NCI-H460 (cell line): Measurements from ENCODE around the gene DPYD. TPM values are rescaled to one million over a fixed set of nuclear protein-coding genes. Genes with fewer than 3 reads are reported as not detected.

Experiments
- DNase-seq: peaks from one replicate; pipeline ENCODE4 v3.0.0-alpha.2; 2016; ENCODE audit warnings: low read depth; ENCODE audit errors: extremely low read depth
- total RNA-seq: library from RNA; depleted of rRNA; stranded (reverse); fragments of >200 nt; shearing (Covaris generic); gene quantifications from 2 replicates; pipeline ENCODE4 v1.2.3, GENCODE V29; 2014

DPYD gene
- total RNA-seq, 1 experiment from 2014 or later = 7.9 TPM

DNA sequence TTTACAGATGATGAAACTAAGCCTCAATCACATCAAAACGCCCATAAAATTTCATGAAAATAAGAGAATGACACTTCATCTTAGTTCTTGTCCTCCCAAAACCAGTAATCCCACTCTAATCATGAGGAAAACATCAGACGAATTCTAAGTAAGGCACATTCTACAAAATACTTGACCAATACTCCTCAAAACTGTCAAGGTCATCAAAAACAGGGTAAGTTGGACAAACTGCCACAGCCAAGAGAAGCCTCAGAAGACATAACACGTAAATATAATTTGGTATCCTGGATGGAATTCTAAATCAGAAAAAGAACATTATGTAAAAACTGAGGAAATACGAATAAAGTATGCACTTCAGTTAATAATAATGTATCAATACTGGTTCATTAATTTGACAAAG is 128.2 kb downstream of the DPYD start:
- no peak for DNase-seq

DNA sequence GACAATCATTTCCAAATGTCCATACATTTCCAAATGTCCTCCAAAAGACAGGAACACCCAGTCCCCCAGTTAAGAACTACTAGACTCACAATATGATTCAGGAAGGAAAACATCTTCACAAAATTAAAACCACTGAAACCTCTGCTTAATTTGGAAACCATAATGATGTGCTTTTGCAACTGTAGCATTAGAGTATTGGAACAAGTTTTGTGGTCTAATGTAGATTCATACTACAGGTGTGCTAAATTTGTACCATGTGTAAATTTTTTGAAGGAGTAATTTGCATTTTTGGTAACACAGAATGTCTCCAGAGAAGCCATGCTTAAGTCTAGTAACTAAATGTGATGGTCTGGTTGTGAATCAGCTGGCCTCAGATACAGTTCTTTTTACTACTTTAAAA is 129.6 kb downstream of the DPYD start:
- no peak for DNase-seq

DNA sequence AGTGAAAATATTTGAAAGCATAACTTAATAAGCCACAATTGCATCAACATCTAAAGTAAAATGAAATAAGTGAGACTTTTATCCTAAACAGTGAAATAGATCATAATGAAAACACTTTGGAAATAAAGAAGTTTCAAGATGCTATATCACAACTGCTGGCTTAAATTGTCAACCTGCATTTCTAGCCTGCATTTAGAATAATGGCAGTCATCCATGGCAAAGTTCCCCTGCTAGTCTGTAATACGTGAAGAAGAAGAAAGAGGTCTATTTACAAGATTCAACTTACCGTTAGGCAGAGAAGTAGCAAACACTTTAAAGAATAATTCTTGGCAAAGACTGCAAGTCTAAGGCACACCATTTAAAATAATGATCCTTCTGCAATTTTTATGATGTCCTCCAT is 133.6 kb downstream of the DPYD start:
- no peak for DNase-seq

DNA sequence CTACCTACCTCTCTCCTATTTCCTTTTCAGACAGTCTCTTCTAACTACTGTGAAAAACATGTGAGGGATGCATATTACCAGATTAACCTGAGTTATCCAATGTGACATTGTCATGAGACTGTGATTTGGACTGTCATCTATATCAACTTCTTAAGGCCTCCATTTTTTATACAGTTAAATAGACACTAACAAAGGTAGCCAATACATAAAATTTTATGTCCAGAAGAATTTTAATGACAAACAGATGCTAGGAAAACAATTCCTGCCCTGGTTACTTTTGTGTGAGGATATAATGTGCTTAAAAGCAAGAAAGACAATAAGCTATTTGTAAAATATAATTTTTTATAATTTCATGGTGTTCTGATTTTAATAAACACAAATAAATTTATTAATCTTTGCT is 136.2 kb downstream of the DPYD start:
- no peak for DNase-seq

DNA sequence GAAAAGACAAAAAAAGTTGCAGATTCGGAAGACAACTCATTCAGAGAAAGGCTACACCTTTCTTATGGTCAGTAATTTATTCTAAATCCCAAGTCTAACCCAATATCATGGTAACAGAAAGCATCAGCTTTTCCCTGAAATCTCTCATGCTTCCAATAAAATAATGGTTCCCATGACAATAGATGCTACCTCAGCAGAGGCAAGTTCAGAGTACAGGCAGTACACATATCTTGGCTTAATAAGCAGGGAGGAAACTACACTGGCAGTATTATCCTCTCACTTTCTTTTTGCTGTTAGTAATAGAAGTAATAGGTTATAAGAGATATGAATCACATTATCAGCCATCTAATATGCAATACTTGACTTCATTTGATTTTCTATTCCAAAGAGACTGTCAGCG is 137.1 kb downstream of the DPYD start:
- no peak for DNase-seq

DNA sequence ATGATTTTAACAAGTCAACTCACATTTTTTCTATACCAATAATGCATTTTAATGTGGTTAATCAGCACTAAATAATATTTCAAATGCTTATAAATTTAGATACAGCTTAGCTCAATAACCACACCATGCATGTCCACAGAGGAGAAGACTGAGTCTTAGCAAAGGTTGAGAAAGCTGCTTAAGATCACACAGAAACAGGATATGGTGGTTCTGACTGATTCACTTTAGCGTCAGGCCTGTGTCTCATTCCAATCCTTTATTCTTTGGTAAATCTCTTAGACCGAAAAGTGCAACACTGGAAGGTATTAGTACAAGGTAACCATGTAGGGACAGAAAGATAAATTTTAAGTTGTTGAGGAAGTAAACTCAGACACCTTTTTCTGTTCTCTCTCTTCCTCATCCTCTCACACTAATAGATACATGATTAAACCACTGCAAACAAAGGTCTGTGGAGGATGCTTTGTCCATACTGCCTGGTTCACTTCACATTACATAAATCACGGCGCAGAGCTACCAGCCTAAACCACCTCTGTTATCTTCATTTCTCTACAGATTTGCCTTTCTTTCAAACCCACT is 139.0 kb downstream of the DPYD start:
- DNase-seq = no peak

DNA sequence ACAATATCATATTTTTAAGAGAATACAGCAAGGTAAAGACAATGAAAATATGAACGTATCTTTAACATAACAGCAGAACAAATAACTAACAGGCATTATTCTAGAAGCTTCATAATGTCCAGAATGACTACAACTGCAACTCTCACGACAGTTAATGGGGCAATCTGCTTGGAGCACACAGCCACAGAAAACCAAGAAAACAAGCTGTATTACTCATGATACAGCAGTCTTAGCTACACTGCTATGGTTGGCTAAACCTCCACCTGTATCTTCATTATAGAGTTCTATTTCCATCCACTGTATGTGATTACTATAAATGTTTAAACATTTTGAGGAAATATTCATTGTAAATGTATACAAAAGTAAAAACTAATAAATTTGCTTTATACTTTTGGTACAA is 139.9 kb downstream of the DPYD start:
- no peak for DNase-seq

DNA sequence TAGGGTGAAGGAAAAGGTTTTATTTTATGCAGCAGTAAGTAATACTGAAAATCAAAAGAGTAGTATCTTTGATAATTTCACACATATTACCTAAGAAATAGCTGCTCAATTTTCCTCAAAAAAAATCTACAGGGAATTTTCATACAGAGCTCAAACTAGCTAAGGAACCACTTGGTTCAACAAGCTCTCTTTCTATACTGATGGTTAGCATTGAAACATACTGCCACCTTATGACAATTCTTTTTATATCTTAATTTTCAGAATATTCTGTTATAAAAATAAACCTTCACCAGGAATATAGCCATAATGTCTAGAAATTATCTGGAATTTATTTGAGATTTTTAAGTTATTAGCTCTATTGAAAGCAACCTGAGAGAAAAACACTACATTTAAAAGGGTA is 142.1 kb downstream of the DPYD start:
- no peak for DNase-seq

DNA sequence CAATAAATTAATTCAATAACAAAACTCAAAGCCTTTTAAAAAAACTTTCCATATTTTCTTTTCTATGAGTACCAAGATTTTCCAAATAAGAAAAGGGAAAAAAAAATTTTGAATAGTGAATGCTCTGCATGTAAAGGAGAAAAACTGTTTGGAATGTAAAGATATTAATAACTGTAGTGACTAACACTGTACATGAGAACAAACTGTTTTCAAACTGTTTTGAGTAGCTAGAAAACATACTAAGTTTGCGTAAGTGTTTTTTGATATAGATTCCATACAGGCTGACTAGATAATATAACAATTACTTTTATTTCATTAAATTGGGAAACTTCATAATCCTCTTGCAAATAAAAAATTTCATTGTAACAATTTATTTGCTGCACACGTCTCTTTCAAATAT is 150.5 kb downstream of the DPYD start:
- no peak for DNase-seq

DNA sequence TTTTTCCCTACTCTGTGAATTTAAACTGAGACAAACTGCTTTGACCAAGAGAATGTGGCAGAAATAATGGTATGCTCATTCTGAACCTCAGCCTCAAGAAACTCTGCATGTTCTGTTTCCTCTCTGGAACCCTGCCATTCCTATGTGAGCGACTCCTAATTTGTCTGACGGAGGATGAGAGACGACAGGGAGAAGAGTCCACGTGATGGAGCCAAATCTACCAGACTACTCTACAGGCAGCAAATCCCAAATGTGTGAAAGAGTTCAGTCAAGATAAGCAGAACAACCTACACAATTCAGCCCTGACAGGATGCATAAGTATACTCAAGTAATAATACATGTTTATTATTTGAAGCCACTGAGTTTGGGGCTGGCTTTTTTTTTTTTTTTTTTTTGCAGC is 153.5 kb downstream of the DPYD start:
- no peak for DNase-seq

DNA sequence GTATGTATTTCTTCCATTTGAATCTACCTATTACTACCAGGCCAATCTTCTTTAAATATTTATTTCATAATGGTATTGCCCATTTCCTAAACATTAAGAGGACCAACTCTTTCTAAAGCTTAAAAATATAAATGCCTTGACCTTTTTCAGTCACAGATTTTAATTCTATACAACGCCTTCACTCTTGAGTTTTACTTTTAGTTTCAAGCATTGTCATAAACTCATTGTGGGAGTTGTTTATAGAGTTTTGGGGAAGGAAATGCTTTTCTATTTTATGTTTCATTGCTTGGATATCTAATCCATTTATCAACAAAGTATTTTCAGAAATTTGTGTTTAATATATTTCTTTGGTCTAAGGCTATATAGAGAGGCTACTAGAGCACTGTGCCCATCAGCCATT is 155.8 kb downstream of the DPYD start:
- no peak for DNase-seq

DNA sequence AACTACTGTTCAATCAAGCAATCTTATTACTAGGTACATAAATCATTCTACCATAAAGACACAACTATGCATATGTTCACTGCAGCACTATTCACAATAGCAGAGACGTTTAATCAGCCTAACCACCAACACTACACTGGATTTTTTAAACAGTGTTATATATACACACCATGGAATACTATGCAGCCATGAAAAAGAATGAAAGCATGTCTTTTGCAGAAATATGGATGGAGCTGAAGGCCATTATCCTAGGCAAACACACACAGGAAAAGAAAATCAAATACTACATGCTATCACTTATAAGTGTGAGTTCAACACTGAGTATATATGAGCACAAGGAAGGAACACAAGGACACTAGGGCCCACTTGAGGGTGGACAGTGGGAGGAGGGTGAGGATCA is 159.2 kb downstream of the DPYD start:
- DNase-seq = no peak

DNA sequence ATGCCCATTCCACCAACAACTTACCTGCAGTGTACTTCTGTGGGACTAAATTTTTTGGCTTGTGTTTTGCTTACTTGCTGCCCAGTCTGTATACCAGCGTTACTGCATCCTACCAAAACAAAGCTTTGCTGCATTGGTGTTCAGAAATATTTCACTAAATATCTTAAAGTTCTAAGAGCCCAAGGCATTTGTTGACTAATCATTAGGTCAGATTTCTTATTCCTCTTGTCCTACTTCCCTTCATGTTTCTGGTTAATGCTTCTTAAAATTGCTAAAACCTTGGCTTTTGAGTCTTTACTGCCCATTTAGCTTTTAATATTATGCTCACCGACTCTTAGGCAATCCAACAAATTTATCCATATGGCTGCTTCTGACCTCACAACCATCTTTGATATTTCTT is 161.8 kb downstream of the DPYD start:
- no peak for DNase-seq

DNA sequence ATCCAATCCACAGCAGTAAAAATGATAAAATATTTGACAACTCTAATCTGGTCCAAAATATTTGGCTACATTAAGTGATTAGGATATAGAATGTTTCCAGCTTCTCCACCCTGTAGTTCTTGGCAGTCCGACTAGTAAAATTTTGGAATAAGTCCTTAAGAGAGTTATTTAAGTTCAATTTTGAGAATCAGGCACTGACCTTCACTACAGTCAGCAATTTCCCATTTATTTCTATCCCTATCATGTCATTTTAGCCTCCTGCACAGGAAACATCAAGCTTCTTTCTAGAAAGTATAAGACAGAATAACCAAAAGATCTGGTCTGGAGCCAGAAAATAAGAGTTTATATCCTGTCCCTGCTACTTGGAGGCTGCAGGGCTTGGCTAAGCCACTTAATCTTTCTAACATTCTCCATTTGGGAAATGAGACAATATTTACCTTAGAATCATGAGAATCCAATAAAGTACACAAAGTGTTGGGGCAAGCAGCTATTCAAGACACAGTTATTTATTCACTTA is 162.2 kb downstream of the DPYD start:
- DNase-seq = no peak

DNA sequence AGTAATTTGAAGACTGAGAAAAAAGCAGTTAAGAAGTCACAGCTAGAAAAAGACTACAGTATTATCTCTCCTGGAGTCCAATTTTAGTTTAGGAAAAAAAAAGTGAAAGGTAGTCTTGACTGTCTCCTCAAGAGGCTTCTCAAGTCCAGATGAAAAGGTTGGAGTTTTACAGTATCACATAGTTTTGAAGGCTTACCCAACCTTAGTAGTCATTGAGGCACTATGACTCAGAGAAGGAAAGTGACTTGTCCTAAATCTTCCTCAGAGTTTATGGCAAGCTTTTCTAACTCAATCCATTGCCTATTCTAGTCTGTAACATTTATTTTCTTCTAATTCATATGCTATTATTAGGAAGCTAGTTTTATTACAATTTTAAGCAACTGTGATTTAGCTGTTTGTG is 174.9 kb downstream of the DPYD start:
- no peak for DNase-seq

DNA sequence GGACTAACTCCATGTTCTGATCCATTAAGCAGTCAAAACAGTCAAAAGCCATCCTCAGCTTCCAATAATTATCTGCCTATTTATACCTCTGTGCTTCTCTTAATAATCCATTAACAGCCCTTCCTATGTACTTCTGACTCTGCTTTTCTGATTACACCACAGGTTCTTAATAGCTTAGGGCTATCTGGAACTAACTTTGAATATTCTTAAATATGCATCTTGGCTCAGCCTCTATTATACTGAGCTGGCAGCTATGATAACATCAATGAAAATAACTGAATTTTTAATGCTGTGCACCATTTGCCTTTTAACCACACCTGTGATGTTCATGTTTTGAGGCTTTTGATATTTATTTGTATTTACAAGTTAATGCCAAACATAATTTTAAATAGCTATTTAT is 175.9 kb downstream of the DPYD start:
- DNase-seq = no peak

DNA sequence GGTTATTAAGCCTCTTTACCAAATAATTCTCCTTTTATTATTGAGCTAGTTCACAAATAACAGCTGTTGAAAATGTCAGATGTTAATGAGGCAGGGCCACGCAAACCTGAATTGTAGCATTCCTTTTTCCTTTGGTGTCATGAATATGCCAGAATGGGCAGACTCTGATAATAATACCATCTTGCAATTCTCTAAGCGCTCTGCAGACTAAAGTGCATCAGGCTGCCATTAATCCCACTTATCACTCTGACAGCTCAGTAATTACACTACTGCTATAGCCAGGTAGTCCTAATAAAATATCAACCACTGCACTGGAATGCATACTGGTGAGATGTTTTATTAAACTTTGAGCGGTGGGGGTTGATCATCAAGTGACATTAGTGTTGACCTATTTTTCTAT is 177.7 kb downstream of the DPYD start:
- no peak for DNase-seq

DNA sequence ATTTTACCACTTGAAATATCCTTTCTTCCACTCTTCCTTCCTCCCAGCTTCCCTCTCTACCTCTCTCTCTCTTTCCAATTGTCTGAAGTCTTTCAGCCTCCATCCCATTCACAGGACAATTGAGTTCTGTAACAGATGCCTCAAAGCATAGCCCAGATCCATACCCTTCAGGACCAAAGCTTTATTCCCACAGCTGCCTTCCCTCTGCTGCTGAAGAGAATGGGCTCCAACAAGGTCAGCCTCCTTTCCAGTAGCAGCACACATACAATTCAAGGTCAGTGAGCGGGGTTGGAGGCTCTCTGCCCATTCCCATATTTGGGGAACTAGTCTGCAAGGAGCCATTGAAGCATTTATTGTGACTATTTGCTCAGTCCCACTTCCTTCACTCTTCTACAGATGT is 179.9 kb downstream of the DPYD start:
- no peak for DNase-seq

DNA sequence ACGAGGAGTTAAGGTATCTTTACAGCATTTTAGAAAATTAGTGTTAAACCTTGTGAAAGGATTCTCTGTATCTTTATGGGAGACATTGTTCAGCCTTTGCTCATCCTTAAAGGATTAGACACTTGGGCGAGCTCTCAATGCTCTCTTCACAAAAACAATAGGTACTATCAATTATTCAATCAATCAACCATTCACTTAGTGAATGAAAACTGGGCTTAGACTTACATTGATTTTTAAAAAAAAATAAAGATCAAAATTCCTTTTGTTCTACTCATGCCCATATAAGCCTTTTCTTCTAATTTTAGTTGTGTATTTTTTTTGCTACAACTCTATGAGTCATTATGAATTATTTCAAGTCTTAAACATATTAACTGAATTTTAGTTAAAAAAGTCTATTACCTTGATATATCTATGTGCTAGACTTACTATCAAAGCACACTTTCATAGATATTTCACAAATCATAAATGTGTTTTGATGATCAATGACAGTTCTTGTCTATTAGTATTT is 181.2 kb downstream of the DPYD start:
- no peak for DNase-seq

DNA sequence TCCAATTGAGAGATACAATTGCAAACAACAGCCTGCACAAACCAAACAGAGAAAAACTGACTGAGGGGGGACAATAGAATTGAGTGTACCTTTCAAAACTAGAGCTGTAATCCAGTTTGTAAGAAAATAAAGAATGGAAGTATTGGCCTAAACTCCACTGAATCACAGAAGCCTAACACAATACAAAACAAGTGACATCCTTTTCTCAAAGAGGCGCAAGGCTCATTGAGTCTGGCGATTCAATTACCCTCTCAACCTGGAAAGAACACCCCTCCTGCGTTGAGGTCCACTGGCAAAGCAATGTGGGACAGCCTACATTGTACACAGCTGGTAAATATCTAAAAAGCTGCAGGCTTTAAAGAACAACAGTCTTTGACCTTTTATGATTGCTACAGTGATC is 182.6 kb downstream of the DPYD start:
- DNase-seq = no peak

DNA sequence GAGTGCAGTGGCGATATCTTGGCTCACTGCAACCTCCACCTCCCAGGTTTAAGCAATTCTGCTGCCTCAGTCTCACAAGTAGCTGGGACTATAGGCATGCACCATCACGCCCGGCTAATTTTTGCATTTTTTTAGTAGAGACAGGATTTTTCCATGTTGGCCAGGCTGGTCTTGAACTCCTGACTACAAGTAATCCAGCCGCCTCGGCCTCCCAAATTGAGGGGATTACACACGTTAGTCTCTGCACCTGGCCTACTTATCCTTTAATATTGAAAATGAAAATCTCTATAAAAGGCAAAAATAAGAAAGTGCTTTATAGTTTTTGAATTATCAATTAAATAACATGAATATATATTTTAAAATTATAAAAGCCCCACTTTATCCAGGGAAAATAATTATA is 190.6 kb downstream of the DPYD start:
- no peak for DNase-seq

DNA sequence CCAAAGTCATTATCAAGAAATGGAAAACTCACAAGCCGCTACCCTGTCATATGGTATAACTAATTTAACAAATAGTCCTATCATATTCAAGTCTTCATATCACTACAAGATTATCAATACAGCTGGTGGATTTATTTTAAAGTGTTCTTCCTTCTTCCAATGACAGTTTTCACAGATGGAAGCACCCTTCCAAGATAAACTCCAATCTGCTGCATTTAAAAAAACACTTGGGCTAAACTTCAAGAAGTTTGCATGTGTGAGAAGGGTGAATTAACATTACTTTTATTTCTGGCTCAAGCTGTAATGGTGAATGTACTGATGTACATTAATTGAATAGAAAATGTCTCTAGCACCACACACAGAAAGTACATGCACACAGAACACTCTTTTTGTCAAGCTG is 192.4 kb downstream of the DPYD start:
- DNase-seq = no peak

DNA sequence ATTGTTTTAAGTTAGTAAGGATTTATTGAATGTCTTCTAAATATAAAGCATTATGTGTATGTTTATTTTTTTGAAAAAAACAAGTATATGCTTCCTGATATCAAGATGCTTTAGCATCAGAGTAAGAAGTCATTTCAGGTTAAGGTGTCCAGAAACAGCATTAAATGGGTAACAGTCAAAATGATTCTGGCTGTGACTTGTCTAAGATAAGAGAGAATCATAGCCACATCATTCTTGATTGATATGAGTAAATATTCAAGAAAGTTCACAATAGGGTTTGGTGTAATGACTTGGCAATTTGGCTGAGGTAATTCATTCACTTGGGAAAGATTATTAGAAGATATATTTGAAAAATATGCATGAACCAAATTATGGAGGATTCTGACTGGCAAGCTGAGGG is 193.8 kb downstream of the DPYD start:
- no peak for DNase-seq
